ENCODE results near the gene C19orf81.

C19orf81 gene

DNA sequence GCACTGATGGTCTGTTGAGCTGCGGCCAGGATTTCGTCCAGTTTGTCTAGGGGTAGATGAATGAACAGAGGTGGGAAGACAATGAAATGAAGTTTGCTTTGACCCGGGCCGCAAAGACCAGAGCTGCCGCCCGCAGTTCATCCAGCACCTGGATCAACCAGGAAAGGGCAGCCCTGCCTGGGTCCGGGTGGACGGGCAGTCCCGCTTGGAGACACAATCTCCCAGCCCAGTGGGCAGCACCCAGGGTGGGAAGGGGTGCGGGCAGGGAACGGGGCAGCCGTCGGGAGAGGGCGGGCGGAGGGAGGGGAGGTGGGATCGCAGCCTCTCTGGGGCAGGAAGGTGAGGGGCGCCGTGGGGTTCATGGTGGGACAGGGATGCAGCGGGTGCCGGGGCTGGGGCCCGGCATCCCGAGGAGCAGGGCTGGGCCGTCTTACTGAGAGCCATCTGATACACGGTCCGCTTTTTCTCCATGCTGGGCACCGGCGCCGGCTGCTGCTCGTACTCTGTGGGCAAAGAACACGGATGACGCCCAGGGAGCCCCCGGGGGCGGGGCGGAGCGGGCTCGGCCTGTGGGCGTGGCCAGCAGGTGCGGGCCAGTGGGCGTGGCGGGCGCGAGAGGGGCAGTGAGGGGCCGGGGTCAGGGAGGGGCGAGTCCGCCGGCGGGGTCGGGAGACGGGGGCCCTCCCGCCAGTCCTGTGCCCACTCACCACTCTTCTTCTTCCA, 37.2 kb downstream of the C19orf81 start:
- DNase-seq = no peak

DNA sequence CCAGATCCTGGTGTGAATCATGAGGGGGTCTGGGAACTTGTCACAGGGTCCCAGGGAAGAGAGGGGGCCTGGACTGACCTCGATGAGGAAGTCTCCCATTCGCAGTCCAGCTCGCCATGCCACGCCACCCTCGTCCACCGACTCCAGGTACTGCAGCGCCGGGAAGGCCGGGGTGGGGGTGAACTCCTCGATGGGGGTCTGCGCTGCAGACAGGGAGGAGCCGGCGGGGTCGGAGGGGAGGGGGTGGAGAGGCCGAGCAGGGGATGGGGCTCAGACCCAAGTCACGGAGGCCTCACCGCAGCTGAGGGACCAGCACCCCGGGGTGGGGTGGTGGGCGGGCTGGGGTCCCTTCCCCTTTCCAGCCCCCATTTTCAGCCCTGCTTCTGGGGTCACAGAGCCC, 39.5 kb downstream of the C19orf81 start:
- DNase-seq = no peak

DNA sequence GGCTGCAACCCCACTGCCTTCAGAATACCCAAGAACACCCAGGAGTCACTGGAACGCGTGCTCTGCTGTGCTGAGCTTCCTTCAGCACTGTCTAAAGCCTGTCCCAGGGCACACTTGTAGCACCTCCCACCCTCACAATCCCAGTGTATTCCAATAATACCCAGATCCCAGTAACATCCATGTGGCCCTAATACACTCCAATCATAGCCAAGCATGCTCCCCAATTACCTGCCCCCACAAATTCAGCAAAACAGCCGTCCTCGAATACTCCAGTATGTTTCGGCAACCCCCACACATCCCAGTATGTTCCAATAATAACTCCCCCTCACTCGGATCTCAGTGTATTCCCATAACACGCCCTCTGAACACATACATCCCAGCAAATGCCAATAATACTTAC, 41.2 kb downstream of the C19orf81 start:
- DNase-seq = no peak

DNA sequence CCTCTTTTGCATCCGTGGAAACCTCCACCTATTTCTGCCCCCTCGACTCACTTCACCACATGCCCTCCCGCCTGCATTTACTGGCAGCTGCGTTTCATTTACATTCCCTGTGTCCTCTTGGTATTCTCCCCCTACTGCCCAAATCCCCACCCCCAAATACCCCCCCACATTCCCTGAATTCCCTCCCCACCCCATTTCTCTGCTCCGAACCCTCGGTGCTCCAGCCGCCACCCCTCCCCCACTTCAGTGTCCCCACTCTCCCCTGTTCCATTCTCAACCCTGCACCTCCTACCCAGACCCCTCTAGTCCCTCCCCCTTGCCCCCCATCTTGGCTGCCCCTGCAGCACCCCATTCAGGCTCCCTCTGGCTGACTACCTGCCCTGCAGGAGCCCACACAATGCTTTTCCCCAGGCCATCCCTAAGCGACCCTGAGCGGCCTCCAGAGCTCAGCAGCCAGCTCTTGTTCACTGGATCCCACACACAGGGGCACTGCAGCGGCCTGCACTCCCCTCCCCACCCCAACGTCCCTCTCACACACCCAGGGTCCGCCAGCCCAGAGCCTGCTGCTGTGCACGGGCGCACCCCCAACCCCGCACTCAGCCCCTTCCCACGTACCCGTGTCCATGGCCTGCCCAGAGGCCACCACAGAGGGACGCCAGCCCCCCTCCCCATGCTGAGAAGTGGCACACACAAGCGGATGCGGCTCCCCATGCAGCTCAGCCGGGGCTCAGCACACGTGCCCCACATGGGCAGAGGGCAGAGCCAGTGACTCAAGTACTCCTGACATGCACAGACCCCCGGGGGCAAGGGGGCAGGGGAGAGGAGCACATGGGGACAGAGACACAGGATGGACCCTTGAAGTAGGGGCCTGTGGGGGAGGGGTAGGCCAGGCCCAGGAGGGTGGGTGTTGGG, 44.1 kb downstream of the C19orf81 start:
- DNase-seq = no peak

DNA sequence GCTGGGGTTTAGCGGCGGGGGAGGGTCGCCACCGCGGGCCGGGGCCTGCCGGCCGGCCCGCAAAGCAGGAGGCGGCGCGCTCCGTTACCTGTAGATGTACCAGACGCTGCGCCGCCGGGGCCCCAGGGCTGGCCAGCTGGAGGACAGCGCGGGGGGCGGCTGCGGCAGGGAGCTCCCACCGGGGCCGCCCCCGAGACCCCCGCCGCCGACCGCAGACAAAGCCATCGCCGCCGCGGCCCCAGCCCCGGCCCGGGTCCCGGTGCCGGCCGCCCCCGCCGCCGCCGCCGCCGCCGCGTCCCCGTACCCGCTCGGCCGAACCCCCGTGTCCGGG, 45.5 kb downstream of the C19orf81 start:
- DNase-seq = no peak

DNA sequence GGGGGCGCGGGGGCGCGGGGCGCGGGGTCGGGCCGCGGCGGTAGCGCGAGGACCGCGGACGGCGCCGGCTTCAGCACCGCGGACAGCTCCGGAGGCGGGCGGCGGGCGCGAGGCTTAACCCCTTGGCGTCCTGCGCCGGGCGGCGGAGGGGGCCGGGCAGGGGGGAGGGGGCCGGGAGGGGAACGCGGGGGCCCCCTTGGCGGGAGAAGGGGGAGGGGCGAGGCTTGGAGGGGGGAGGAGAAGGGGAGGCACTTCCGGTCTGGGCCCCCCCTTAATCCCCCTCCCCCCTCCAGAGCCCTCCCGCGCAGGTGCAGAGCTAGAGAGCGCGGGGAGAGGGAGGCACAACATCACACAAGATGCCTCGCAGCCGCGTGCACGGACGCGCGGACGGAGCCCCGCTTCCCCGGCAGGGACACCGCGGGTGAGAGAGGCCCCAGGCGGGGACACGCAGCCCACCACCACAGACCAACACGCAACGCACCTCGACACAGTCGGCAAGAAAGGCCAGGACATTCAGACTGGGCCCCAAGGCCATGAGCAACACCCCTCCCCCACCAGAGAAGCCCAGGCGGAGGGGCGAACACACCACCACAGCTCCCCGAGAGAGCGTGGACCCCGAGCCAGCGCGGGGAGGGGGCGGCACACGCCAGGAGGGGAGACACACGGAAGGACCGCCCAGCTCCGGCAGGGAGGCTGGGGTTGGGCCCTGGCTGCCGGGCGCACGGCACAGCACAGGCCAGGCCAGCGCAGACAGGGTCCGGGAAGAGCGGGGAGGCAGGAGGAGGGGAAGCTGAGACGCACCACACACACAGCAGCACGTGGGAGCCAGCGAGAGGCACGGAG, 46.2 kb downstream of the C19orf81 start:
- peak; percentile 9 for DNase-seq

DNA sequence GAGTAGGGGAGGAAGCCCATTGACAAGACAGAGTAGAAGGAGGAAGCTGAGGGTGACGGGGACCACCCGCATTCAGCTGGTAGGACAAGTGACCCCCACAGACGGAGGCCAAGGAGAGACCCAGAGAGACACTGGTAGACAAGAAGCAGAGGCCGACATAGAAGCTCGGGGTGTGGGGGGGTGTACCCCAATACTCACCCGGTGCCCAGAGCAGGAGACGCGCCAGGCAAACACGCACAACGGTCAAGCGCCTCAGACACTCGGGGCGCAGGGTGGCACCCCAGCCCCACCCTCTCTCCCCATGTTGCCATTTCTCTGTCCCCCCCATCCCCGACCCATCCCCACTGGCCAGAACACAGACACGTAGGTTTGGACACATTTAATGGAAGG, 46.8 kb downstream of the C19orf81 start:
- DNase-seq = no peak

DNA sequence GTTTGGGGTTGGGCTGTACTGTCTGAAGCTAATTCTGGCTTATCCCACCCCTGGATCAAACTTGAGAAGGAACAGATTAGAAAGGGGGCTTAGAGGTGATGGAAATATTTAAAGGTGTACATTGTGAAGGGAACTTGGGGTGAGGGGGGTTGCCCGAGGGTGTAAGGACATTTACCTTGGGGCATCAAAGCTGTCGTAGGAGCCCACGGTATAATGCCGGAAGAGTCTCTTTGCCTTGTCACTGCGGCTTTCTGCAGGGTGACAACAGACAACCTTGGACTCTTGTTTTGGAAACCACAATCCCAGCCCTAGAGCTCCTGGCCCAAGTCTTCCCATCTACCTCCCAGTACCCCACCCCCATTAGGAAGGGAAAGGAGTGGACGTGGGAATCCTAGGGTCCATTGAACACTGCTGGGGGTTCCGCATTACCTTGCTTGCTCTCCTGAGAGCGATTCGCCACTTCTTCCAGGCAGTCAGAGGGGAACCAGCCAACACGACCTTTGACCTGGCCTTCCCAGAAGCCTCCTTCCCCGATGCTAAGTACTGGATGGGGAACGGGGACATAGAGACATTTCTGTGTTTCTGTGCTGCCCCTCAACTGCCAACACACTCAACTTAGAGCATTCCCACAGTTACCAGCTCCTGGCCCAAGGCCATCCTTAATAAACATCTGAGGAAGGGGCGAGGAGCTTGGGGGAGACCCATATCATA, 48.3 kb downstream of the C19orf81 start:
- DNase-seq = no peak

DNA sequence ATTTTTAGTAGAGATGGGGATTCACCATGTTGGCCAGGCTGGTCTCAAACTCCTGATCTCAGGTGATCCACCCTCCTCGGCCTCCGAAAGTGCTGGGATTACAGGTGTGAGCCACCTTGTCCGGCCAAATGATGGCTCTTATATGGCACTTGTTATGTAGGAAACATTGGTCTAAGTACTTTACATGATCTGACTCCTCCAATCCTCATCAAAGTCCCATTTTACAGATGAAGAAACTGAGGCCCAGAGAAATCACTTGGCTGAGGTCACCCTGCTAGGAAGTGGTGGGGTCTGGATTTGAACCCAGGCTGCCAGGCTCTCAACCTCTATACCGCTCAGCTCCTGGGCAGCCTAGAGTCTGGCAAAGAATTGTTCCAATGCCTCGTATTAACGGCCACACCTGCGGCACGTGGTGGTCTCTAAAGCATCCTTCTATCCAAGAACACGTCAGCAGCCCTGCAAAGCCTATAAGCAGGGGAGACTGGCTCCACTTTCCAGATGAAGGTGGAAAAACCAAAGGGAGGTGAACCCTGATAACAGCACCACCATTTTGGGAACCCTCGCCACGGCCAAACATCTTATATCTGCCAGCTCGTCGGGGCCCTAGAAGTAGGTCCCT, 52.2 kb downstream of the C19orf81 start:
- no peak for DNase-seq

DNA sequence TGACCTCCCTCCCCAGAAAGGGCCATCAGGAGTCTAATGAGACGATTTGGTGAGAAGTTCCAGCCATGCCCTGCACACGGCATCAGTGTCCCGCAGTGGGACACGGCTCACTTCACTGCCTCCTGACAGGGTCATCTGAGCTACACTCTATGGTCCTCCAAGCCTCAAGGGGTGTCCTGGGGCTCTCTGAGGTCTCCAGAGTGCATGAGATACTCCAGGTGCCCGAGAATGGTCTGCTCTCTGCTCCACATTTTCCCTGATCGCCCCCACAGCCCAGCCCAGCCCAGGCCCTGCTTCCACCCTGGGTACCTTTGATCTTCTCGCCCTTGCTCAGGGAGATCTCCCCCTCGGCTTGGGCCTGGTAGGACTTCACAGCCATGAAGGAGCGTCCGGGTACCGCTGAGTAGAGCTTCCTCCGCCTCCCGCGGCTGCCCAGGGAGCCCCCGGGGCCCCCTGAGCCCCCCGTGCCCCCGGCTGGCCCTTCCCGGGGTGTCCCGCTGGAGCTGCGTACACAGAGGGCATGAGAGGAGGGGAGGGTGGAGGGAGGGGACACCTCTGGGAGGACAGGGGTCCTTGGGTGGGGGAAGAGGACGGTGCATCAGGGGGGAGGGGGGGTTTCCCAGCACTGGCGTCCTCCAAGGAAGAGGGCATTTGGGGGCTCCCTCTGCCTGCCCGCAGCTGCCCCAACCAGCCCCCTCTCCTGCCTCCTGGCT, 53.1 kb downstream of the C19orf81 start:
- no peak for DNase-seq

DNA sequence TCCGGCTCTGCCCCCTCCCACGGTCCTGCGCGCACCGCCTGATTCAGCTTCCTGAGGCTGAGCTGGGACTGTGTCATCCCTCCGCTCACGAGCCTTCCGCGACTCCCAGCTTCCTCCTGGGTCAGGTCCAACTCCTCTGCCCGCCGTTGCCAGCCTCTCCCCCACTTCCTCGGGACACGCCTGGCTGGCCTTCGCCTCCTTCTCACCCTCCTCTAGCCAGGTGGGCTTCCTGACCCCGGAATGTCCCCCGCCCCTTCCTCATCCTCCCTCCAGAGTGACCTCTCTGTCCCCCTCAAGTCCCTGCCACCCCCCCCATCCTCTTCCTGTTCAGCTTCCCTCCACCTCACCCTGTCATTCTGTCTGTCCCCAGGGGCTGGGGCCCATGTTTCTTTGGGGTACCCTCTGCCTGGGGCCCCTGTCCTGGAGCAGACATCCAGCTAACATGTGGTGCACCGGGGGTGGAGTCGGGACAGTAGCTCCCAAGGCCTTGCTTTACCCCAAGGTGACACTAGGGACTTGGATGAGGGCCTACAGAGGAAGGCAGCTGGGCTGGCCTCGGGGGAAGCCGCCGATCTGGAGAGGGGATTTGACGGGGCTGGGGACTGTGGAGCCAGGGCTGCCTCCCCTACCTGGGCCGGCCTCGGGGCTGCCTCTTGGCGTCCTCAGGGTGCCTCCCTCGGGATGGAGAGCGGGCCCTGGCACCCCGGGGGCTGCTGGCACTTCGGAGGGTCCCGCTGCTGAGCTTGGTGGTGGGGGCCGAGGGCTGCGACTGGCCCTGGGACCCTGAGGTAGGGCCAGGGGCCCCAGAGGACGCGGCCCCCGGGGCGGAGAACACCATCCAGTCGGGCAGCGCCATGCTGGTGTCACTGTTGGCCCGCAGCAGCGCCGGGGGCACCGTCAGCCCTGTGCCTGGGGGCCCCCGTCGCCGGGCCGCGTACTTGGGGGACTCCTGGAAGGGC, 53.9 kb downstream of the C19orf81 start:
- DNase-seq = no peak

DNA sequence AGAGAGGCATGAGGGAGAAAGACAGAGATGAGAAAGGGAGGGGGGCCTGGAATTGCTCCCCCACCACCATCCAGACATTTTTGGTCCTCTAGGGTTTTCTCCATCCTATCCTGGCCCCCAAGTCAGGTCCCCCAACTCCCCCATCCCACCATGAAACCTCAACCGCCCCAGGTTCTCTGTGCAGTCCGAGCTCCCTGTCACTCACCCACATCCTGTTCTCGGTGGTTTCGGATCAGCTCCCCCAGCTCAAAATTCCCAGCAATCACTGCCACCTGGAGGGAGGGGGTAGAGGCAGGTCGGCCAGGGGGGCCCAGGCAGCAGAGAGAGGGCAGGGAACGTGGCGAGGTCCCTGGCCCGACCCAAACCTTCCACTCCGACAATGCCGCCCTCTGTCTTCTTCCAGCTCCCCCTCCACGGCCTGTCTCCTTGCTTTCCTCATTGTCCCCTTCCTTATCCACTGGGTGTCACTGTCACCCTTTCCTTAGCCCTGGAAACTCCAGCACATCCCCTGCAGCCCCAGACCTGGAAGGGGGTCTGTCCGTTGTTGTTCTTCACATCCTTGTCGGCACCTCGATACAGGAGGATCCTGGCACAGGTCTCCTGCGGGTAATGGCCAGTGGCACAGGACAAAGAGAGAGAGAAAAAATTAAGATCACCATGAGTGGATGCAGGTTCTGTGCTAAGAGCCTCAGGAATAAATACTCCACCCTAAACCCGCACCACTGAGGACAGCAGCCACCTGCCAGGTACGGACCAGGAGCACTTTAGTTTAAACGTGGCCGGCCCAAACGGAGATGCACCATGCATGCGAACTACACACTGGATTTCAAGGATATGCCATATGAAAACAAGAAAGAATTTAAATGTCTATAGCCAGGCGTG, 54.9 kb downstream of the C19orf81 start:
- no peak for DNase-seq

DNA sequence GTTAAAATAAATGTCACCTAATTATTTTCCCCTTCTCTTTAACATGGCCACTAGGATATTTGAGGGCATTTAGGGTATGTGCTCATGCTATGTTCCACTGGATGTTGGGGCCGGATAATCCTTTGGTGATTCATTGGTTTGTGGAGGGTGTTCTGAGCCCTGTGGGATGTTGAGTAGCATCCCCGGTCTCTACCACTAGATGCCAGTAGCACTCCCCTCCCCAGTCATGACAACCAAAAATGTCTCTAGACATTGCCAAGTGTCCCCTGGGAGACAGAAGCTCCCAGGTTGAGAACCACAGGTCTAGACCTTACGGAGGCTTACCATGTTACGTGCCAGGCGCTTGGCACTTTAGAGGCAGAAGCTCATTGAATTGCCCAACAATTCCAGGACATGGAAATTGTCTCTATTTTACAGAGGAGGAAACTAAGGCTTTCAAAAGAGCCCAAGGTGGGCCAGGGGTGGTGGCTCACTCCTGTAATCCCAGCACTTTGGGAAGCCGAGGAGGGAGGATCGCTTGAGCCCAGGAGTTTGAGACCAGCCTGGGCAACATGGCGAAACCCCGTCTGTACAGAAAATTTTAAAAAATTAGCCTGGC, 56.3 kb downstream of the C19orf81 start:
- peak; percentile 26 for DNase-seq

DNA sequence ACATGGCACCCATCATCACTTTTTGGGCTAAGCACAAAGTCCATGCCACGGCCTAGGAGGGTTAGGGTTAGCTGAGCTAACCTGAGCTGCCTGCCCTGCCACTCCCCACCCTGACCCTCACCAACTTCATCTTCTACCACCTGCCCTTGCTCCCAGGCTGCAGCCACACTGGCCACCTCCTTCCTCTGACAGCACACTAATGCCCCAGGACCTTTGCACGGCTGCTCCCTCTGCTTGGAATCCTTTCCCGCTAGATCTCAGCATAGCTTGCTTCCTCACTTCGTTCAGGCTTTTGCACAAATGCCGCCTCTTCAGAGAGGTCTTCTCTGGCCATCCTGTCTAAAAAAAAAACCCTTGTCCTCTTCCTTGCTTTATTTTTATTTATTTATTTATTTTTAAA, 57.1 kb downstream of the C19orf81 start:
- DNase-seq = no peak

DNA sequence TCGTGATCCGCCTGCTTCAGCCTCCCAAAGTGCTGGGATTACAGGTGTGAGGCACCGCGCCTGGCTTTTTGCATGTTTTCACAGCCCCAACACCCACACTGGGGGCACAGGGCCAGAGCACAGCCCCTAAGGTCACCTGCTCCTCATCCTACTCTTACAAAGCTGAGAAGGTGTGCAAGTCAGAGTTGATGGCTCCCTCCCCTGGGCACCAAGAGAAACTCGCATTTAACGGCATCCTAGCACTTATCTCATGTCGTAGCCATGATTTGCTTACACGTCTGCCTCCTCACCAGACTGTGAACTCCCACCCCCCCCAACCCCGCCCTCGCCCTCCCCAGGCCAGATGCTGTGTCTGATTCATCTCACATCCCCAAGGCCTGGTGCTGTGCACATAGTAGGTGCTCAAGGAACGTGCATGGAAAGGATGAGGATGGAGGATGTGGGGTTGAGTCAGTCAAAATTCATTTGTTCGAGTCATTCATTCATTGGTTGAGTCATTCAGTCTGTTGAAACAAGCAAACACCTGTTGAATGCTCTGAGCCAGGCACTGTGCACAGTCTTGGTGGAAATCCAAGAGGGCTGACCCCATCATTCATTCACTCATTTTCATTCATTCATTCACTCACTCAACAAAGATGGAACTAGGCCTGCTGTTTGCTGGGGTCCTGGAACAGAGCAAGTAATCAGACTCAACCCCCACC, 59.1 kb downstream of the C19orf81 start:
- no peak for DNase-seq
